GM12878 (cell line): ENCODE results near the gene FHOD3. TPM values are rescaled to one million over a fixed set of nuclear protein-coding genes. Genes with fewer than 3 reads are reported as not detected.

Experiments
- DPF2 ChIP-seq: fragments of 450-650 bp; IDR thresholded peaks from 2 replicates; pipeline ENCODE4 v1.6.1; 2017; ENCODE audit warnings: mild to moderate bottlenecking
- E2F8 ChIP-seq: fragments of 450-650 bp; IDR thresholded peaks from 2 replicates; pipeline ENCODE4 v1.6.1; 2018; ENCODE audit warnings: mild to moderate bottlenecking, low read depth, moderate library complexity; ENCODE audit not compliant: partially characterized antibody
- POLR2A ChIP-seq: IDR thresholded peaks from 2 replicates; pipeline ENCODE4 v1.6.1; 2011; ENCODE audit warnings: low read depth, mild to moderate bottlenecking, low read length
- POLR2AphosphoS2 ChIP-seq: IDR thresholded peaks from 2 replicates; pipeline ENCODE4 v1.6.1; 2011; ENCODE audit warnings: low read depth, mild to moderate bottlenecking, low read length, improper control_type of control experiment, moderate library complexity
- RFX5 ChIP-seq: IDR thresholded peaks from 2 replicates; pipeline ENCODE4 v1.6.1; 2011; ENCODE audit warnings: low read depth, low read length, improper control_type of control experiment
- TCF7 ChIP-seq: IDR thresholded peaks from 2 replicates; pipeline ENCODE4 v1.6.1; 2014; ENCODE audit warnings: antibody characterized with exemption, borderline replicate concordance
- ZZZ3 ChIP-seq: IDR thresholded peaks from 2 replicates; pipeline ENCODE4 v1.6.1; 2011; ENCODE audit warnings: low read depth; ENCODE audit not compliant: control insufficient read depth, insufficient read length
- polyA plus RNA-seq, 11 experiments: library from polyadenylated mRNA; depleted of rRNA in 4 of 11; unstranded in 6 of 11; stranded (reverse) in 5 of 11; fragments of >200 nt; fragmentation: Nextera tagmentation in 4 of 11; fragmentation: Illumina TruSeq in 1 of 11; extraction: Ambion mirVana in 4 of 11; extraction: Trizol in 1 of 11; gene quantifications; 1 replicate in 1 of 11; 2 replicates in 10 of 11; pipeline versions ENCODE4 v1.2.1 to v1.2.3, GENCODE V29; 2011 to 2016; ENCODE audit warnings: inconsistent platforms in 2 of 11, missing spikeins in 2 of 11, low read depth in 1 of 11
- total RNA-seq, 4 experiments: library from RNA; depleted of rRNA in 3 of 4; stranded (reverse); fragments of >200 nt in 3 of 4; fragmentation: Illumina TruSeq in 1 of 4; extraction: Trizol in 1 of 4; gene quantifications; 2 replicates each; pipeline versions ENCODE4 v1.2.1 to v1.2.3, GENCODE V29; 2013 to 2021
- TF ChIP-seq, protein P1 (sequence below): fragments of 450-650 bp; IDR thresholded peaks from 2 replicates; pipeline ENCODE4 v1.6.1; 2017; ENCODE audit warnings: mild to moderate bottlenecking
- TF ChIP-seq, protein P2 (sequence below): IDR thresholded peaks from 2 replicates; pipeline ENCODE4 v1.6.1; 2012; ENCODE audit warnings: low read depth, low read length, improper control_type of control experiment

FHOD3 gene
- total and polyA plus RNA-seq, 10 of the 15 experiments (the other 5 are each of a cell fraction or from before 2014, with no cell fraction given), result 0.77 to 26.7 (median 10.4) TPM

DNA sequence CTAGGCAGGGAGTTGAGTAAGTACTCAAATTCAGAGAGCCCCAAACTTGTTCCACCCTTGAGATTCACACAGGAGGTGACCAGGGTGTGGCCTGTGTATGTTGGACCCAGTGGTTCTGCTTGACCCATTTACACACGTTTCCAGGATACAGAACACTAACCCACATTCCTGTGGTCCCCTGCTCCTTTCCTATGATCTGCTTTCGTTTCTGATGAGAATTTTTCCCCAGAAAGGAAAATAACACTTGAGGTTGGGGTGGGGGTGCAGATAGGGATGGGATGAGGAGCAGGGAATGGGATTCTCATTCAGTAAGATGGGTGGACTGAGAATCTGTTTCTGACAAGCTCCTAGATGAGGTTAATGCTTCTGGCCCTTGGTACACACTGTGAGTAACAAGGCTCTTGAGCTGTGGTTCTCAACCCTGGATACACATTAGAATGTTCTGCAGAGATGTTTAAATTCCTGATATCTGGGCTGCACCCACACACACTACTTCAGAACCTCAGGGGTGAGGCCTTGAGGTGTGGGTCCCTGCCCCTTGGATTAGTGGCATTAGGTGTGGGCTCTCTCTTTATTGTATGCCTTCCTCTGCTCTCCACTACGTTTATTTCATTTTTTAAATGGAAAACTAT lies 472.9 kb downstream of the FHOD3 start (continued):
- TF ChIP-seq E2F8 (no peak), POLR2AphosphoS2 (no peak), RFX5 (no peak), POLR2A (no peak), DPF2 (no peak), TCF7 (no peak), ZZZ3 (no peak)
- TF ChIP-seq, protein P1, sequence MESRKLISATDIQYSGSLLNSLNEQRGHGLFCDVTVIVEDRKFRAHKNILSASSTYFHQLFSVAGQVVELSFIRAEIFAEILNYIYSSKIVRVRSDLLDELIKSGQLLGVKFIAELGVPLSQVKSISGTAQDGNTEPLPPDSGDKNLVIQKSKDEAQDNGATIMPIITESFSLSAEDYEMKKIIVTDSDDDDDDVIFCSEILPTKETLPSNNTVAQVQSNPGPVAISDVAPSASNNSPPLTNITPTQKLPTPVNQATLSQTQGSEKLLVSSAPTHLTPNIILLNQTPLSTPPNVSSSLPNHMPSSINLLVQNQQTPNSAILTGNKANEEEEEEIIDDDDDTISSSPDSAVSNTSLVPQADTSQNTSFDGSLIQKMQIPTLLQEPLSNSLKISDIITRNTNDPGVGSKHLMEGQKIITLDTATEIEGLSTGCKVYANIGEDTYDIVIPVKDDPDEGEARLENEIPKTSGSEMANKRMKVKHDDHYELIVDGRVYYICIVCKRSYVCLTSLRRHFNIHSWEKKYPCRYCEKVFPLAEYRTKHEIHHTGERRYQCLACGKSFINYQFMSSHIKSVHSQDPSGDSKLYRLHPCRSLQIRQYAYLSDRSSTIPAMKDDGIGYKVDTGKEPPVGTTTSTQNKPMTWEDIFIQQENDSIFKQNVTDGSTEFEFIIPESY, result no peak
- TF ChIP-seq, protein P2, sequence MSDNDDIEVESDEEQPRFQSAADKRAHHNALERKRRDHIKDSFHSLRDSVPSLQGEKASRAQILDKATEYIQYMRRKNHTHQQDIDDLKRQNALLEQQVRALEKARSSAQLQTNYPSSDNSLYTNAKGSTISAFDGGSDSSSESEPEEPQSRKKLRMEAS, result no peak
